Esophagus squamous epithelium (tissue), 4 donors: ENCODE data around the gene CCDC85C.
"Not testable (repeated sequence)": the region's sequence is repeated elsewhere in the genome, so short reads cannot be mapped to it uniquely, and the experiment has no call there.

Experiments used
- POLR2A ChIP-seq, 4 donors: fragments of 450-650 bp; IDR thresholded peaks; one replicate each; pipeline ENCODE4 v1.6.1; 2017; ENCODE audit warnings: antibody characterized with exemption in 4 of 4, mild to moderate bottlenecking in 4 of 4, moderate library complexity in 3 of 4
- TF ChIP-seq, protein P1 (sequence below), 6 experiments: fragments of 450-650 bp in 4 of 6; fragments of 200-600 bp in 2 of 6; sonication (generic) in 2 of 6; IDR thresholded peaks; one replicate each; pipeline ENCODE4 v1.5.1; 2016 to 2019; ENCODE audit warnings: antibody characterized with exemption in 6 of 6, mild to moderate bottlenecking in 4 of 6, moderate library complexity in 4 of 6

- TF ChIP-seq, protein P1, sequence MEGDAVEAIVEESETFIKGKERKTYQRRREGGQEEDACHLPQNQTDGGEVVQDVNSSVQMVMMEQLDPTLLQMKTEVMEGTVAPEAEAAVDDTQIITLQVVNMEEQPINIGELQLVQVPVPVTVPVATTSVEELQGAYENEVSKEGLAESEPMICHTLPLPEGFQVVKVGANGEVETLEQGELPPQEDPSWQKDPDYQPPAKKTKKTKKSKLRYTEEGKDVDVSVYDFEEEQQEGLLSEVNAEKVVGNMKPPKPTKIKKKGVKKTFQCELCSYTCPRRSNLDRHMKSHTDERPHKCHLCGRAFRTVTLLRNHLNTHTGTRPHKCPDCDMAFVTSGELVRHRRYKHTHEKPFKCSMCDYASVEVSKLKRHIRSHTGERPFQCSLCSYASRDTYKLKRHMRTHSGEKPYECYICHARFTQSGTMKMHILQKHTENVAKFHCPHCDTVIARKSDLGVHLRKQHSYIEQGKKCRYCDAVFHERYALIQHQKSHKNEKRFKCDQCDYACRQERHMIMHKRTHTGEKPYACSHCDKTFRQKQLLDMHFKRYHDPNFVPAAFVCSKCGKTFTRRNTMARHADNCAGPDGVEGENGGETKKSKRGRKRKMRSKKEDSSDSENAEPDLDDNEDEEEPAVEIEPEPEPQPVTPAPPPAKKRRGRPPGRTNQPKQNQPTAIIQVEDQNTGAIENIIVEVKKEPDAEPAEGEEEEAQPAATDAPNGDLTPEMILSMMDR (IDR thresholded peaks at IDR 0.05), result not testable (repeated sequence)
- not testable (repeated sequence) for TF ChIP-seq POLR2A (IDR thresholded peaks at IDR 0.05)
These were observed 38.8 kb upstream of the CCDC85C start for GRCh38 chr14:99642771-99643170.
